Cerebellar nuclear complex (tissue), 1 donor: ENCODE measurements around the gene RPP21.
"Not testable (repeated sequence)": the region's sequence is repeated elsewhere in the genome, so short reads cannot be mapped to it uniquely, and the experiment has no call there.

Experiments used
- DNase-seq, 2 experiments: peaks; one replicate each; lab custom pipeline; 2025; lab: John Stamatoyannopoulos, UW

RPP21 gene

DNA sequence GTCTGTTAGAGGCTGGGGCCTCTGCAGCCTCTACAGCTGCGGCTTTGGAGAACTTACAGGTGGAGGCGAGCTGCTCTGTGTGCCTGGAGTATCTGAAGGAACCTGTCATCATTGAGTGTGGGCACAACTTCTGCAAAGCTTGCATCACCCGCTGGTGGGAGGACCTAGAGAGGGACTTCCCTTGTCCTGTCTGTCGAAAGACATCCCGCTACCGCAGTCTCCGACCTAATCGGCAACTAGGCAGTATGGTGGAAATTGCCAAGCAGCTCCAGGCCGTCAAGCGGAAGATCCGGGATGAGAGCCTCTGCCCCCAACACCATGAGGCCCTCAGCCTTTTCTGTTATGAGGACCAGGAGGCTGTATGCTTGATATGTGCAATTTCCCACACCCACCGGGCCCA, 15.6 kb upstream of the RPP21 start:
- no peak for DNase-seq

DNA sequence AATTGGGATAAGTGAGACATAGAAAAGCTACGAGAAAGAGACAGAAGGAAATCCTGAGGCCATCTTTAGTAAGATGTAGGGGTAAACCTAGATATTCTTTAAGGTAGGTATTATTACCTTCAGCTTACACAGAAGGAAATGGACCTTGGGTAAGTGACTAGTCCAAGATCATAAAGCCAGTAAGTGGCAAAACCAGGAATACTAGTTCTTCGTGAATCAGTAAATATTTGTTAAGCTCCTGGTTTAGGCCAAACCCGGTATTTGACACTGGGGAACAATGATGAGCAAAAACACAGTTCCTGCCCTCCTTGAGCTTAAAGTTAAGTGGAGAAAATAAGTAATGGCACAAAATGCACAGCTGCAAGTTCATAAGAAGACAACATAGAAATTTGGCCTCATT, 13.0 kb upstream of the RPP21 start:
- DNase-seq: no peak

DNA sequence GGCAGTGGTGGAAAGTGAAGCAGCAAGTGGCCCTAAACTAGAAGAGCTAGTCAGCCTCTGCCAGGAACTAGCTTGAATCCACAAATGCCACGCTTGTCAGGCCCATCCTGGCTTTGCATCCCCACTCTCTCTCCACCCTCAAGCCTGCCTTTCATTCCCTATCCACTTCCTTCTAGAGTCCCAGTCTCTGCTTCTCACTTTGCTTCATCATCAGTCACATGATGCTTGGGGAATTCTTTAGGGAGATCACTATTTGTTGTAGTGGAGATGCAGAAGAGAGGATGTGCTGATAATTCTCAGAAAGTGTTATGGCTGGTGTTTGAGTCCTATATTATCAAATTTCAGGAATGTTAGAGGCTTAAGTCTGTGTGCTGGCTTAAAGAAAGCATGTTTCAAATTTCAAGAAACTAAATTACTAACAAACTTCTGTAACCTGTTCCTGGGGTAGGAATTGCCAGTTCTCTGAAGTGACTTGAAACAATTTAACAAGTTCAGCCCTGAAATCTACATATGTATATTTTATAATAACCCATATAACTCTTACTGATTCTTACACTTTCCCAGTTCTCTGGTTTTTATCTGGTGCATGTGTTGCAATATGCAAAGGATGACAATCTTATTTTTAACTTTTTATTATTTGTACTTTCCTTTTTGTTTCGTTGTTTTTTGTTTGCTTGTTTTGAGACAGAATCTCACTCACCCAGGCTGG, 10.7 kb upstream of the RPP21 start:
- no peak for DNase-seq

DNA sequence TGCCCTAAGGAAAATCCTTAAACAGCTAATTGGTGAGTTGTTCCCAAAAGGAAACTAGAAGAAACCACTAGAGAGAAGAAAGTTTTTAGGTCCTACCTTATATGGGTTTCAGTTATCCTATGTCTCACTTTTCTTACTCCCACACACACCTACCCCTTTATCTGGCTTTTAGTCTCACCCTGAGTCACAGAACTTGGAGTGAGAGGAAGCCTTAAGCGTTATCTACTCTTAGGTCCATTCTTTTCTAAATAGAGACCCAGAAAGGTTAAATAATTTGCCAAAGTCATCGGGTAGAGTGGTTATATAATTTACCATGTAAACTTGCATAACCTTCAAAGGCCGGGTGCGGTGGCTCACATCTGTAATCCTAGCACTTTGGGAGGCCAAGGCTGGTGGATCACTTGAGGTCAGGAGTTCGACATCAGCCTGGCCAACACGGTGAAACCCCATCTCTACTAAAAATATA, 4.3 kb upstream of the RPP21 start:
- DNase-seq: no peak

DNA sequence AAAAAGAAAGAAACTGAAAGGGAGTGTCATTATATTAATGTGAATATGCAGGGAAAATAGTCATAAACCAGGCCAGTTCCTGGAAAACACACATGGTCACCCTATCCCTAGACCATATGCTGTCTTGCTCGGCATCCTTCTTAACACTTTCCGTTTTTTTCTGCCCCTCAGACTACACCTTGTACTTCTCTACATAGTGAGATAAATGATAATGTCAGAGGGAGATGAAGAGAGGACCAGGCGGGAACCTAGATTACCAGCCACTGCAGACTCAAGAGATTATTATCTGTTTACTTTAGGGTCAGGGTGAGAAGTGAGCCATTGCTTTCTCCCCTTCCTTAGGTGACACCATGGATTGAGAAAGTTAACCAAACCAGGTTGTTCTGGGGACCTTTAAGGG, 3.7 kb upstream of the RPP21 start:
- no peak for DNase-seq

DNA sequence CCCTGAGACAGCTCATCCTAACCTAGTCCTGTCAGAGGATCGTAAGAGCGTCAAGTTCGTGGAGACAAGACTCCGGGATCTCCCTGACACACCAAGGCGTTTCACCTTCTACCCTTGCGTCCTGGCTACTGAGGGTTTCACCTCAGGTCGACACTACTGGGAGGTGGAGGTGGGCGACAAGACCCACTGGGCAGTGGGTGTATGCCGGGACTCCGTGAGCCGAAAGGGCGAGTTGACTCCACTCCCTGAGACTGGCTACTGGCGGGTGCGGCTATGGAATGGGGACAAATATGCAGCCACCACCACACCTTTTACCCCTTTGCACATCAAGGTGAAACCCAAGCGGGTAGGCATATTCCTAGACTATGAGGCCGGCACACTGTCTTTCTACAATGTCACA, 3.2 kb upstream of the RPP21 start:
- DNase-seq: no peak

DNA sequence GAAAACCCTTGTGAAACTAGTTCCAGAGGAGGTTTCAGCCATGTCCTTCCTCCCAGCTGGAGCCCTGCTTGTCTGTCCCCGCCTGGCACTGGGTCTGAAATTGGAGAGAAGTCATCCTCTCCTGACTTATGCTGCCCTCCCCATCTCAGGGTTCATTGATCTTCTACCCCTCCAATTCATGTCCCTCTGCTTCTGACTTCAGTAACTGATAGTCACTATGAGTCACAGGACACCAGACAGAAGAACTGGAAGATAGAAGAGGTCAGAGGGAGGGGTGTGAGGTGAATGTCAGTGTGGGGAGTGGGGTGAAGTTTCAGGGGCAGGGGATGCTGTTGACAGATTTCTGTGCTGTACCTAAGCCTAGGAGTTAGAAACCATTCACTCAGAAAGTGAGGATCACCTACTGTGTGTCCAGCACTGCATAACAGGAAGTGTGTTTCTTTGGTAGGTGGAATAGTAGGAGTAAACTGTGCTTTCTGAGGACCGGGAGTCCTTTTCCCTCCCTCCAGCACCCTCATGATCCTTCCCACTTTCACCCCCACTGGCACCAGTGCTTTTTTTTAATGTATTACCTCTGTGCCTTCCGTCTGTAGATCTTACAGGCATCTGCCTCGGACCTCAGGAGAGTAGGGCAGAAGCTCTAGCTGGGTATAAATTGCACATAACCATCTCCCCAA, 627 bp upstream of the RPP21 start:
- DNase-seq: no peak

DNA sequence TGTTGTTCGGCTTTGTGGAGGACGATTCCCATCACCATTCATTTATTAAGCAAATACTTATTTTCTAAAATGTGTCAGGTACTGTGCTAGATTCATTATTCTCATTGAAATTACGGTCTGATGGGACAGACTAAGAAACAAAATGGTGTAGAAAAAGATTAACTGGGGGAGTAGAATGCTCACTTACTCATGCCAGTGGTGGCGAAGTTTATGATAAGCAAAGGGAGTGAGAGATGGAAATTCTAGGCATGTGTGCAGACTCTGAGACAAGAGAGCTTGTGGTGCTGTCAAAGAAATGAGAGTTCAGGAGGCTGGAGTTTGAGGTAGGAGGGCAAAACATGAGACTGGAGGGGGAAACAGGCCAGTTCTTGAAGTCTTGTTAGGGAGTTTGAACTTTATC, 896 bp downstream of the RPP21 start:
- DNase-seq: no peak

DNA sequence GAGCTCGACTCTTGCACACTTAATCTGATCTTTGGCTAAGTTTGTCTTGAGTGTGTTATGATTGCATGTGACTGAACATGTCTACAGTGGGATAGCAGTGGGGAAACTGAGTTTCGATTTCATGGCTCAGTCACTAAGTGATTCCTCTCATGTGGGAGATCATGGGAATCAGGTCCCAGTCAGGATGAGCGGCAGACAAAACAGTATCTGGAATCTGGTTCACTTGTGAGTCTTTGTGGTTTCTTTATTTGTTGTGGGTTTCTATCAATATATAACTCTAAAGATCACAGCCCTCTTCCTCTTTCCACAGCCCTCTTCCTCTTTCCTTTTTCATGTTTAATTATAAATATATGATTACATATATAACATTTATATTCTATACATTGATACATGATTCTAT, 4.0 kb downstream of the RPP21 start:
- no peak for DNase-seq

DNA sequence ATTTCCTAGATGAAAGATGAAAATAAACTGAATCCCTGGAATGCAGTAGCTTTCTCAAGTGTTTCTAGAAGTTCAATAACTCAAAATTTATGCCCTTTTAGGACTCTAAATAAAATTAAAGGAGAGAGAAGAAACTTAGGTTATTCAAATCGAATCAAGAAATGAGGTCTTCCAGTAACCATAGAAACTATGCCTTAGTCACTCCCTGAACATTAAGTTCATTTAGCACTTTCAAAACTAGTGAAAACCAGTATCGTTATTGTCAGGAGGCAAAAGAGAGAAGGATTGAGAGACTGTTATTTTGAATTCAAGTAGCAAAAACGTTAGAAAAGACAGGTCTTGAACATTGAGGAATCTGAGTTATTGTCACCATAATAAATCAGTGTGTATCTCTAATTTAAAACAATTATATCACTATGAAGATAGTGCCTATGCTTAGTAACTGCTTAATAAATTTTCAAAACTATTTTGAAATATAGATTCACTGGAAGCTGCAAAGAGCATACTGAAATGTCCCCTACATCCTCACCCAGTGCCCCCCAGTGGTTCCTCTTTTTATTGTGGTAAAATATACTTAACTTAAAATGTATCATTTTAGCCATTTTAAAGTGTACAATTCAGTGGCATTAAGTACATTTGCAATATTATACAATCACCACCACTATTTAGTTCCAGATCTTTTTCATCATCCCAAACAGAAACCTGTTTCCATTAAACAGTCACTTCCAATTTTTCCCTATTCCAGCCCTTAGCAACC, 4.6 kb downstream of the RPP21 start:
- DNase-seq: no peak

DNA sequence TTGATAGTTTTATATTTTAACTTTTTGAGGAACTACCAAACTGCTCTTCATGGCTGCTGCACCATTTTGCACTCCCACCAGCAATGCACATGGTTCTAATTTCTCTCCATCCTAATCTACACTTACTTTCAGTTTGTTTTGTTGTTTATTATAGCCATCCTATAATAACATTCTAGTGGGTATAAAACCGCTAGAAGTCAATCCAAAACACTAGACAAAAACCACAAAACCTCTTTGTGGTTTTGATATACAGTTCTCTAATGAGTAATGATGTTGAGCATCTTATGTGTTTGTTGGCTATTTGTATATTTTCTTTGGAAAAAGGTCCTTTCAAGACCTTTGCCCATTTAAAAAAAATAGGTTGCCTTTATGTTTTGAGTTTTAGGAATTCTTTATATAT, 5.6 kb downstream of the RPP21 start:
- no peak for DNase-seq

DNA sequence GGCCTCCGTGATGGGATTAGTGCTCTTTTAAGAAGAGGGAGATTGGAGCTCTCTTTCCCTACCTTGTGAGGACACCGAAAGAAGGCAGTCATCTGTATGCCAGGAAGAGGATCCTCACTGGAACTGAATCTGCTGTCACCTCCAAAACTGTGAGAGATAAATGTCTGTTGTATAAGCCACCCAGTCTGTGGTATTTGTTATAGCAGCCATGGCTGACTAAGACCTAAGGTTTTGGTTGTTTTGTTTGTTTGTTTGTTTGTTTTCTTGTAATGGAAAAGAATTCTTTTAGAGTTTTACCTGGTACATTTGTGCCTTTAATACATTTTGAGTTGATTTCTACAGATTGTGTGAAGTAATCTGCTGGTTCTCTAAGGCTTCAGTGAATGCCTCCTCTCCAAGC, 7.6 kb downstream of the RPP21 start:
- no peak for DNase-seq

DNA sequence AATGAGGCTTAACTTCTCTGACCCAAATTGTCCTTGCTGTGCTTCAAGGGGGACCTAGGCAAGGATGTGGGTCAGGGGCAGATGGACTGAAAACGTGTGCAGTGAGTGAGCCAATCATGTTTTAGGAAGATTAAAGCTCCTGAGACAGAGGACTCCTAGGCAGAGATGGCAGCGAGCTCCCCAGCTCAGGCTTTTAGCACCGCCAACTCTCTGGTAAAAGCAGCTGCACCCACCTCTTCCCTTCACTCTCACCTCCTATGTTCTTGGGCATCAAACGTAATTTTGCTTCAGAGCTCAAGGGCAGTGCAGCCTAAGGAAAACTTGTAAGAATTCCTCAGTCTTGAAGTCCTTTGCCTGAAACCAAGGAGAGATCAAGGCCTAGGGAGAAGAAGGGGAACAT, 10.3 kb downstream of the RPP21 start:
- DNase-seq: no peak

DNA sequence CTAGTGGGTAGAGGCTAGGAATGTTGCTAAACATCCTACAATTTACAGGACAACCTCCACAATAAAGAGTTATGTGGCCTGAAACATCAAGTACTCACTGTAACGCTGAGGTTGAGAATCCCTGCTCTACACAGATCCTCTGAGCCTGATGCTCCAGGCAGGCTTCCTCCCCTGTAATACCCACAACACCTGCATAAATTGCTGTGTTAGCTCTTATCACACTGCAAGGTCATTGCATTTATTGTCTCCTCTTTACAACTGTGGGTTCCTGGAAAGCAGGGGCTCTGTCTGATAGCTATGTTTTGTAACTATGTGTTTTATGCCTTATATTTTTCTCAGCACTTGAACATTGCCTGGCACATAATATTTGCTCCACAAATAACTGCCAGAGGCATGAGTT, 11.6 kb downstream of the RPP21 start:
- DNase-seq: no peak

DNA sequence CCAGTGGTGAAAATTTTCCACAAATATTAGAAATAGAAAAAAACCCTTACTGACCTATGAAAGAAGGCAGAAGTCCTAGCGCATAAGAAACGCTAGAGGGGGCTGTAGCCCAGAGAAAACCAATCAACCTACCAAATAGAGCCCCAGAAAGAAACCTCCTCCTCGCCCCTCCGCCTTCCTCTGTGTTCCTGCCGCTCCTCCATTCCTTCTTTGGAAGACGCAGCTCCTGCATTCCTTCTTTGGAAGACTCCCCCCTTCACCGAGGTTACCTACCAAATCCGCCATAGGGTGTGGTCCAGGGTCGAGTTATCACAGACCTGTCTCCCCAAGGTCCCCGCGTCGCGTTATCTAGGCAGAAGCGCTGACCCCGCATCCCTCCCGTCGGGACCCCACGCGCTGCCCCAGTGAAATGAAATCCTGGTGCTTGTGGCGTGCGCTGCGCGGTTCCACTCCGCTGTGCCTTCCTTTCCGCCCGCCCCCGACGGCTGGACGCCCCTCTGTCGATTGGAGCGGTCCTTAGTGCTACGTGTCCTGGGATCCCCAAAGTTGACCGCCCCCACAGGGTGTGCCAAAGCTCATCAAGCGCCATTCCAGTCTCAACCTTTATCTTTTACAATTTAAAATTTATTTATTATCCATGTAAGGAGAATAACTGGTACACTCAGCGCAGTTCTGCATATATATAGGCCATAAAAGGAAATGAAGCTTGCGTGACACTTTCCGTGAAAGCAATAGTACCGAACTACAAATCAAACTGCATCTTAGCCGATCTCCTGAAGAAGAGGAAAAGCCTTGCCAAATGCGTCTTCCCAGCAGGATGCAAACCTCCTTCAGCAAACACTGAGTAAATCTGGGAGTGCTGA, 13.0 kb downstream of the RPP21 start:
- peak in 1 of 2 experiments; percentile 37 for DNase-seq

DNA sequence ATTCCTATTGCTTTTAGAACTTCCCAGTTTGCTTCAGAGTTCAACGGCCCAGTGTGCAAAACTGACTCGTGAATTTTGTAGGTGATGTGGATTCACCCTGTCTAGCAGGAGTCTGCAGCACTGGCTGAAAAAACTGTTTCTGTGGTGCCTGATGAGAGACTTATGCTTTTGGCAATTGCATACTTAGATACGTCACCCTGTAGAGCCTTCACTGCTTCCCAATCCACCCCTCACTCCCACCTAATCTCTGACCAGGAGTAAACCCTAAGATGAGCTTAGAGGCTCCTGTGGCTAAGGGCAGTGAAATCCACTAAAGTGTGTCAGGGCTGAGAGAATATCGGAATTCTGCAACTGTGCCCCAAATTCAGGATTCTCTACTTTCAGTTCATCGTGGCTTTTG, 14.3 kb downstream of the RPP21 start:
- no peak for DNase-seq

DNA sequence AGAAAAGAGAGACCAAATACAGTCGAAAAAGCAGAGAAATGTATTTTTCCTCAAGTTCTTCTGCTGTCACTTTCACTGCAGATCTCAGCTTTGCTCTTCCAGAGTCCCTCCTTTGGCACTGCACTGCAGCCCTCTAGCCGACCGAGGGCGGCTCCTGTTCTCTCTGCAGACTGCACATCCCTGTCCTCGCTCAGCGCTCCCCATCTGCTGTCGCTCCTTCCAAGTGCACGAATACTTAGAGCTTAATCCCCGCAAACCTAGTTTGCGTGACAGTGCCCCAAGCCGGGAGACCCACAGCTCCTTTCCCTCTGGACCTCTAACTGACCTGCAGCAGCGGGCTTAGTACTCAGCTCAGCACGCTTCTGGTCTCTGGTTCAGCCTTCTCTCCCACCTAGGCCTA, 15.2 kb downstream of the RPP21 start:
- no peak for DNase-seq

DNA sequence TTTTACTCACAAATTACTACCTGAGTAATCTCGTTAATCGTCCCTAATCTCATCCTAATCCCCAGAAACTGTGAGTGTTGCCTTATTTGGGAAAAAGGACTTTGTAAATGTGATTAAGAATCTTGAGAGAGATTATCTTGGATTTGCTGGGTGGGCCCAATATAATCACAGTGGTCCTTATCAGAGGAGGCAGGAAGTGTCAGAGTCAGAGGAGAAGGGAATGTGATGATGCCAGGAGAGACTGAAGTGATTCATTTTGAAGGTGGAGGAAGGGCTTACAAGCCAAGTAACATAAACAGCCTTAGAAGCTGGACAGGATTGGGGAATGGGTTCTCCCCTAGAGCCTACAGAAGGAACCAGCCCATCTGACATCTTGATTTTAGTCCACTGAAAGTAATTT, 16.7 kb downstream of the RPP21 start:
- no peak for DNase-seq

DNA sequence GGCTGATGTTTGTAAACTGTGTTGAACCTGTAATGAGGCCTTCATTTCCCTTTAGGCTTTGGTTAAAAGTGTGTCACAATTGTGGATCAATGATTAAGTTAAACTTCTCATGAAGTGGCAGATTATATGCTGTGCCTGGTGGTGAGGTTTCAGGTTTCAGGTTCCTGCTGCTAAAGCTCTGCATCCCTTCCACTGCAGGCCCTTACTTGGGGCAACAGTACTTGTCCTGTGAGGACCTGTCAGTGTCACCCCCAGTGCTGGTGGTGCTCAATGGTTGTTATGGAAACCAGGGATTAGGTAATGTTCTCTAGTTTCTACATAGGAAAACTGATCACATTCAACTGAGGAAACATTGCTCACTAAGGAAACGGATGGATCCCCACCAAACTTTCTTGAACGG, 18.5 kb downstream of the RPP21 start:
- no peak for DNase-seq

DNA sequence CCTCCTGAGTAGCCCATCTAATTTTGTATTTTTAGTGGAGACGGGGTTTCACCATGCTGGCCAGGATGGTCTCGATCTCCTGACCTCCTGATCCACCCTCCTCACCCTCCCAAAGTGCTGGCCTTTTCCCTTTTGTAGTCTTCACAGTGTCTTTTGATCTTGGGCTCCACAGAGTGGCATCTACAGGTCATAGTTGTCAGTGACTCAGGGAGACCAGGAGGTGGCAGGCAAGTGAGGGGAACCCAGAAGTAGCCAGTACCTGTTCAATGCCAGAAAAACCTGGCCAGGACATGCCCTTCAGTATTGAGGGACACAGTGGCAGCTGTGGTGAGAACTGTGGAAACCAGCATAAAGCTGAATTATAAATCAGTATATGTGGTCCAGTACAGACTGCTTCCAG, 19.6 kb downstream of the RPP21 start:
- no peak for DNase-seq

DNA sequence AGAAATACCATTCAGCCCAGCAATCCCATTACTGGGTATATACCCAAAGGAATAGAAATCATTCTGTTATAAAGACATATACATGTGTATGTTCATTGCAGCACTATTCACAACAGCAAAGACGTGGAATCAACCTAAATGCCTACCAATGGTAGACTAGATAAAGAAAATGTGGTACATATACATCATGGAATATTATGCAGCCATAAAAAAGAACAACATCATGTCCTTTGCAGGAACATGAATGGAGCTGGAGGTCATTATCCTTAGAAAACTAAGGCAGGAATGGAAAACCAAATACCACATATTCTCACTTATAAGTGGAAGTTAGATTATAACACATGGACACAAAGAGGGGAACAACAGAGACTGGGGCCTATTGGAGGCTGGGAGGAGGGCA, 24.3 kb downstream of the RPP21 start:
- DNase-seq: not testable (repeated sequence)

DNA sequence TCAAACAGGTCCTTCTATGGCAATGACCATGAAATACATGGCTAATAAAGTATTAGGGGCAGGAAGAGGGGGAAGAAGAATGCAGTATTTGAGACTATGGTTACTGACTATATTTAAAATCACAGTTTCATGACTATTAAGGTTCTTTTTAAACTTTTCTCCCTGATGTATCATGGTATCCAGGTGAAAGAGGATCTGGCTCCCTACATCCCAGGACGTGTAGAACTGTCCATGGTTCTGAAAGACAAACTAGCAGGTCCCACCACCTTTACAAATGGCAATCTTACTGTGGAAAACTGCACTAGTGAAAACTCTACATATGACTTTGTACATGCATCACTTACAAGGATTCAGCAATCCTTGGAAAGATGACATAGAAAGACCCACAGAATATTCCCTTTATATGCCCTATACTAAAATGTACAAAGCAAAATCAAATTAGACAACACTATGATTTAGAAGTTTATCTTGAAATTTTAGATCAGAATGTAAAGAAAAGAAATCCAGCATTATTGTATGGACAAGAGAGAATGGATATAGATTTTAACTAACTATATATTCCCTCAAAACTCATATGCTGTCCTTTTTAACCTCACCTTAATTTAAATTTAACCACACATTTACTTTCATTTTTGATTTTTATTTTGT, 33.5 kb downstream of the RPP21 start:
- no peak for DNase-seq
